ENCODE results near the gene RGS8.

Gene RGS8

GRCh38 chr1:182721525-182721924 lies 37.1 kb upstream of the RGS8 start:
- TF ChIP-seq CTCF (IDR thresholded peaks at IDR 0.05) = no peak
- Histone ChIP-seq H3K4me3 (no peak overlapping the region), H3K27ac (no peak overlapping the region)
- no peak for DNase-seq (ENCODE audit: low spot score)

GRCh38 chr1:182720463-182720862 lies 36.1 kb upstream of the RGS8 start:
- Histone ChIP-seq H3K27ac (no peak overlapping the region), H3K4me3 (no peak overlapping the region)
- TF ChIP-seq CTCF (IDR thresholded peaks at IDR 0.05) = no peak
- no peak for DNase-seq (ENCODE audit: low spot score)

GRCh38 chr1:182719553-182719952 lies 35.2 kb upstream of the RGS8 start:
- Histone ChIP-seq H3K4me3 (no peak overlapping the region), H3K27ac (no peak overlapping the region)
- TF ChIP-seq CTCF (IDR thresholded peaks at IDR 0.05) = no peak
- no peak for DNase-seq (ENCODE audit: low spot score)

GRCh38 chr1:182718311-182718710 lies 33.9 kb upstream of the RGS8 start:
- Histone ChIP-seq H3K4me3 (no peak overlapping the region), H3K27ac (no peak overlapping the region)
- no peak for DNase-seq (ENCODE audit: low spot score)
- TF ChIP-seq CTCF (IDR thresholded peaks at IDR 0.05) = no peak

GRCh38 chr1:182716740-182717720 lies 32.6 kb upstream of the RGS8 start:
- no peak overlapping the region for H3K27ac ChIP-seq
- no peak for DNase-seq (ENCODE audit: low spot score)
- H3K4me3 ChIP-seq = no peak overlapping the region
- no peak for TF ChIP-seq CTCF (IDR thresholded peaks at IDR 0.05)

GRCh38 chr1:182715531-182715930 lies 31.1 kb upstream of the RGS8 start:
- H3K27ac ChIP-seq = no peak overlapping the region
- DNase-seq (ENCODE audit: low spot score) = no peak
- no peak overlapping the region for H3K4me3 ChIP-seq
- no peak for TF ChIP-seq CTCF (IDR thresholded peaks at IDR 0.05)

GRCh38 chr1:182714546-182714945 lies 30.2 kb upstream of the RGS8 start:
- no peak for DNase-seq (ENCODE audit: low spot score)
- TF ChIP-seq CTCF (IDR thresholded peaks at IDR 0.05) = no peak
- no peak overlapping the region for H3K4me3 ChIP-seq

More at GRCh38 chr1:182714546-182714945, 30.2 kb upstream of the RGS8 start:
- H3K27ac ChIP-seq = no peak overlapping the region
